Calu3 (cell line): ENCODE measurements around the gene EWSR1. TPM values are rescaled to one million over a fixed set of nuclear protein-coding genes. Genes with fewer than 3 reads are reported as not detected.

Experiments used
- BruUV-seq: library from RNA; stranded (reverse); fragments of 400-500 nt; replicated peaks from 2 replicates; lab custom pipeline; 2021; lab: Mats Ljungman, UMichigan
- CTCF ChIA-PET: fragments of 300-600 bp; sonication (Branson Sonifier 250); formaldehyde crosslinking; loops from one replicate; lab custom pipeline; 2022; ENCODE audit warnings: antibody characterized with exemption; lab: Charles Lee
- DNase-seq: peaks from one replicate; pipeline ENCODE4 v3.0.0; 2022
- H3K27ac Mint-ChIP-seq: one replicate; pipeline ENCODE4 v1.8.0; 2022; ENCODE audit warnings: mixed read lengths; ENCODE audit not compliant: unreplicated experiment
- H3K27me3 Mint-ChIP-seq: one replicate; pipeline ENCODE4 v1.8.0; 2022; ENCODE audit warnings: mixed read lengths; ENCODE audit not compliant: unreplicated experiment
- H3K36me3 Mint-ChIP-seq: one replicate; pipeline ENCODE4 v1.8.0; 2022; ENCODE audit warnings: mild to moderate bottlenecking, moderate library complexity, mixed read lengths; ENCODE audit not compliant: insufficient read depth, unreplicated experiment
- H3K4me1 Mint-ChIP-seq: one replicate; pipeline ENCODE4 v1.8.0; 2022; ENCODE audit warnings: mild to moderate bottlenecking, low read depth, mixed read lengths; ENCODE audit not compliant: unreplicated experiment
- H3K4me3 Mint-ChIP-seq: one replicate; pipeline ENCODE4 v1.8.0; 2022; ENCODE audit warnings: mild to moderate bottlenecking, low read depth, moderate library complexity, mixed read lengths; ENCODE audit not compliant: unreplicated experiment
- H3K9me3 Mint-ChIP-seq: one replicate; pipeline ENCODE4 v1.8.0; 2022; ENCODE audit warnings: low read depth, mixed read lengths; ENCODE audit not compliant: unreplicated experiment
- intact Hi-C: fragments of 100-400 bp; cut with micrococcal nuclease; formaldehyde crosslinking; loops from one replicate; pipeline ENCODE4 v1.10.0; 2022; ENCODE audit not compliant: unreplicated experiment
- total RNA-seq: library from RNA; stranded (reverse); gene quantifications from 2 replicates; pipeline ENCODE4 v1.2.3, GENCODE V29; 2022
- TF ChIP-seq, protein P1 (sequence below): fragments of 200-600 bp; IDR thresholded peaks from one replicate; pipeline ENCODE4 v1.8.0; 2022; ENCODE audit warnings: antibody characterized with exemption; ENCODE audit not compliant: unreplicated experiment

The EWSR1 gene
- total RNA-seq, 1 experiment from 2014 or later, result 374 TPM

DNA sequence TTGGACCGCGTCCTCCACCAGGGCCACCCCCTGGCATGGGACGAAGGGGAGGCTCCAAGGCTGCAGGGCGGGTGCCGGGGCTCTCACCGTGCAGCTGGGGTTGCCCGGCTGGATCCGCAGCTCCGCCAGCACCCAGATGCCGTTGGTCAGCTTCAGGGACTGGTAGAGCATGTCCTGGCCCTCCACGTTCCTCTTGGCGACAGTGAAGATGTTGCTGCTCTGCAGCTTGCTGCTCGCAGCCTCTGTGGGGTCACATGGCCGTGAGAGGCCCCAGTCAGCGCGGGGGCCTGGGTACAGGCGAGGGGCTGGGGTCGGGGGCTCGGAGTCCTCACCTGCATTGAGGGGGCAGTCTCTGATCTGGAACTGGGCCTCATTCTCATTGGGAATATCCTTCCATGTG lies 62.2 kb downstream of the EWSR1 start:
- no peak for DNase-seq
- BruUV-seq, result no TSS peak
- Mint-ChIP-seq H3K36me3 (peaks cover 40% of the 10 kb centered on the region), H3K4me1 (no peaks in the 10 kb centered on the region), H3K9me3 (no peaks in the 10 kb centered on the region), H3K27ac (no peak overlapping the region), H3K27me3 (no peaks in the 10 kb centered on the region), H3K4me3 (no peak overlapping the region)
- intact Hi-C loops, result no loop called here
- CTCF ChIA-PET, result no interaction called here
- TF ChIP-seq, protein P1, sequence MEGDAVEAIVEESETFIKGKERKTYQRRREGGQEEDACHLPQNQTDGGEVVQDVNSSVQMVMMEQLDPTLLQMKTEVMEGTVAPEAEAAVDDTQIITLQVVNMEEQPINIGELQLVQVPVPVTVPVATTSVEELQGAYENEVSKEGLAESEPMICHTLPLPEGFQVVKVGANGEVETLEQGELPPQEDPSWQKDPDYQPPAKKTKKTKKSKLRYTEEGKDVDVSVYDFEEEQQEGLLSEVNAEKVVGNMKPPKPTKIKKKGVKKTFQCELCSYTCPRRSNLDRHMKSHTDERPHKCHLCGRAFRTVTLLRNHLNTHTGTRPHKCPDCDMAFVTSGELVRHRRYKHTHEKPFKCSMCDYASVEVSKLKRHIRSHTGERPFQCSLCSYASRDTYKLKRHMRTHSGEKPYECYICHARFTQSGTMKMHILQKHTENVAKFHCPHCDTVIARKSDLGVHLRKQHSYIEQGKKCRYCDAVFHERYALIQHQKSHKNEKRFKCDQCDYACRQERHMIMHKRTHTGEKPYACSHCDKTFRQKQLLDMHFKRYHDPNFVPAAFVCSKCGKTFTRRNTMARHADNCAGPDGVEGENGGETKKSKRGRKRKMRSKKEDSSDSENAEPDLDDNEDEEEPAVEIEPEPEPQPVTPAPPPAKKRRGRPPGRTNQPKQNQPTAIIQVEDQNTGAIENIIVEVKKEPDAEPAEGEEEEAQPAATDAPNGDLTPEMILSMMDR, result no peak

GRCh38 chr22:29330753-29331152 lies 62.7 kb downstream of the EWSR1 start:
- Mint-ChIP-seq H3K4me3 (no peak overlapping the region), H3K27ac (no peak overlapping the region), H3K36me3 (peaks cover 35% of the 10 kb centered on the region), H3K4me1 (no peaks in the 10 kb centered on the region), H3K9me3 (no peaks in the 10 kb centered on the region), H3K27me3 (no peaks in the 10 kb centered on the region)
- TF ChIP-seq, protein P1, result no peak
- intact Hi-C loops, result no loop called here
- CTCF ChIA-PET, result no interaction called here
- DNase-seq, result no peak
- BruUV-seq, result no TSS peak

GRCh38 chr22:29331213-29331612 lies 63.1 kb downstream of the EWSR1 start:
- CTCF ChIA-PET, result no interaction called here
- H3K4me1 Mint-ChIP-seq, result no peaks in the 10 kb centered on the region
- peaks cover 35% of the 10 kb centered on the region for H3K36me3 Mint-ChIP-seq
- H3K9me3 Mint-ChIP-seq, result no peaks in the 10 kb centered on the region
- no TSS peak for BruUV-seq
- intact Hi-C loops, result no loop called here
- TF ChIP-seq, protein P1, result no peak
- no peak overlapping the region for H3K27ac Mint-ChIP-seq
- no peak overlapping the region for H3K4me3 Mint-ChIP-seq
- no peaks in the 10 kb centered on the region for H3K27me3 Mint-ChIP-seq
- no peak for DNase-seq

DNA sequence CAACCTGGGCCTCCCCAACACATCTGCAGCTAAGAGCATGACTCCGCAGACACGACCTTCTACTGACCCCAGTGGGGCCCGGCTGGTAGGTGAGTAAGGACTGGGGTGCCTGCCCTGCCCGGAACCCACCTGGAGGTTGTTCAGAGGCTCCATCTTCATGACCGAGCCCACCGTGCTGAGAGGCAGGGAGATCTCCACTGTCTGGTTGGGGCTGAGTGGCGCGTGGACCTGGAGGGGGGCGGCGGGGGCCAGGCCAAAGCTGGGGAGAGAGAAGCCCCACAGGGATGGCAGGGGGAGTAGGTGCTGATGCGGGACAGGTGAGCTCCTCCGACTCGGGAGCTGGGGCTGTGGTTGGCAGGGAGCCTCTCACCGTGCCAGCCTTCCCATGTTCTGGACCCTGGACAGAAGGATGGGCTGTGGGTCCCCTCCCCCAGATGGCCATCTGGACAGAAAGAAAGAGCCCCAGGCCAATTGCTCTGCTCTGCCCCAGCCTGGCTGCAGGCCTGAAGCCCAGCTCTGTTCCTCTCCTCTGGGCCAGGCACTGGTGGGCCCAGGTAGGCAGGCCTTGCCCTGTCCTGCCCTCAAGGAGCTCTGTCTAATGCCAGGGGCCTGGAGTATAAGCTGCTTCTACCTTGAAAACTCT lies 63.7 kb downstream of the EWSR1 start:
- Mint-ChIP-seq H3K36me3 (peaks cover 39% of the 10 kb centered on the region), H3K4me3 (no peak overlapping the region), H3K27ac (no peak overlapping the region), H3K4me1 (no peaks in the 10 kb centered on the region), H3K27me3 (no peaks in the 10 kb centered on the region), H3K9me3 (no peaks in the 10 kb centered on the region)
- TF ChIP-seq, protein P1, result no peak
- CTCF ChIA-PET, result no interaction called here
- DNase-seq, result no peak
- BruUV-seq, result no TSS peak
- intact Hi-C loops, result no loop called here
